SK-N-SH (cell line): ENCODE data around the gene NCBP3. TPM values are rescaled to one million over a fixed set of nuclear protein-coding genes. Genes with fewer than 3 reads are reported as not detected.

Source experiments
- CTCF ChIA-PET: fragments of 300-600, 350-600 bp; formaldehyde crosslinking; extraction: SDS; loops from one replicate; lab custom pipeline; 2021; lab: Yijun Ruan, JAX
- POLR2A ChIA-PET: fragments of 350-600 bp; sonication (Branson Sonifier 250); formaldehyde crosslinking; extraction: SDS; loops from one replicate; lab custom pipeline; 2020; ENCODE audit warnings: antibody characterized with exemption, inconsistent platforms; lab: Yijun Ruan, JAX
- DNase-seq: peaks from one replicate; pipeline ENCODE4 v3.0.0; 2012
- H2AFZ ChIP-seq: fragments of 200-600 bp; sonication (generic); 2 replicates; pipeline ENCODE4 v1.8.1; 2016; ENCODE audit warnings: antibody characterized with exemption, mild to moderate bottlenecking, low read depth
- H3F3A ChIP-seq: fragments of 200-600 bp; sonication (generic); replicated peaks from 2 replicates; pipeline ENCODE3; 2016; ENCODE audit warnings: antibody characterized with exemption, mild to moderate bottlenecking; ENCODE audit not compliant: insufficient read depth
- H3K27ac ChIP-seq, 2 experiments: fragments of 200-500 bp in 1 of 2; fragments of 200-600 bp in 1 of 2; sonication (Bioruptor generic) in 1 of 2; sonication (generic), shearing (Covaris generic) in 1 of 2; 2 replicates each; pipeline versions ENCODE4 v1.5.1 to v1.6.1; 2014 to 2016; ENCODE audit warnings: low read depth in 2 of 2, inconsistent platforms in 1 of 2, low read length in 1 of 2, mild to moderate bottlenecking in 1 of 2, mixed read lengths in 1 of 2
- H3K27me3 ChIP-seq: fragments of 200-600 bp; sonication (generic), shearing (Covaris generic); 2 replicates; pipeline ENCODE4 v1.6.1; 2016; ENCODE audit warnings: mixed run types; ENCODE audit not compliant: insufficient read depth
- H3K36me3 ChIP-seq, 2 experiments: fragments of 200-500 bp in 1 of 2; fragments of 200-600 bp in 1 of 2; sonication (Bioruptor generic) in 1 of 2; sonication (generic) in 1 of 2; replicated peaks in 1 of 2; 2 replicates each; pipeline versions ENCODE3 to v1.5.1; 2014 to 2016; ENCODE audit warnings: low read length in 1 of 2, mild to moderate bottlenecking in 1 of 2; ENCODE audit not compliant: insufficient read depth in 2 of 2, control insufficient read depth in 1 of 2
- H3K4me1 ChIP-seq, 2 experiments: fragments of 200-500 bp in 1 of 2; fragments of 200-600 bp in 1 of 2; sonication (Bioruptor generic) in 1 of 2; sonication (generic), shearing (Covaris generic) in 1 of 2; 2 replicates each; pipeline versions ENCODE4 v1.5.1 to v1.6.1; 2014 to 2016; ENCODE audit warnings: low read depth in 1 of 2, low read length in 1 of 2, mixed run types in 1 of 2; ENCODE audit not compliant: insufficient read depth in 2 of 2, control insufficient read depth in 1 of 2
- H3K4me2 ChIP-seq: fragments of 200-600 bp; sonication (generic), shearing (Covaris generic); 2 replicates; pipeline ENCODE4 v1.6.1; 2017; ENCODE audit warnings: mixed run types
- H3K4me3 ChIP-seq, 2 experiments: fragments of 200-500 bp in 1 of 2; fragments of 200-600 bp in 1 of 2; sonication (Bioruptor generic) in 1 of 2; sonication (generic), shearing (Covaris generic) in 1 of 2; 2 replicates each; pipeline versions ENCODE4 v1.5.1 to v1.8.1; 2014 to 2016; ENCODE audit warnings: low read depth in 2 of 2, inconsistent platforms in 1 of 2, low read length in 1 of 2, mild to moderate bottlenecking in 1 of 2, mixed read lengths in 1 of 2, moderate library complexity in 1 of 2
- H3K79me2 ChIP-seq: fragments of 200-600 bp; sonication (generic); 2 replicates; pipeline ENCODE4 v1.8.1; 2017; ENCODE audit warnings: mild to moderate bottlenecking; ENCODE audit not compliant: insufficient read depth
- H3K9ac ChIP-seq: fragments of 200-600 bp; sonication (generic); 2 replicates; pipeline ENCODE4 v1.6.1; 2017; ENCODE audit warnings: mixed run types
- H3K9me2 ChIP-seq: fragments of 200-600 bp; sonication (generic); 2 replicates; pipeline ENCODE4 v1.6.1; 2017; ENCODE audit warnings: mixed run types
- H3K9me3 ChIP-seq: fragments of 200-600 bp; sonication (generic); 2 replicates; pipeline ENCODE4 v1.6.1; 2017; ENCODE audit warnings: mixed run types, mild to moderate bottlenecking, moderate library complexity
- H4K20me1 ChIP-seq: fragments of 200-600 bp; sonication (generic); 2 replicates; pipeline ENCODE4 v1.6.1; 2017; ENCODE audit warnings: mild to moderate bottlenecking, mixed run types; ENCODE audit not compliant: insufficient read depth
- CTCF ChIP-seq: fragments of 200-600 bp; sonication (generic); IDR thresholded peaks from 2 replicates; pipeline ENCODE4 v1.6.1; 2017; ENCODE audit warnings: antibody characterized with exemption, mild to moderate bottlenecking, moderate library complexity
- ELF1 ChIP-seq: IDR thresholded peaks from 2 replicates; pipeline ENCODE4 v1.4.0; 2012
- GATA2 ChIP-seq: sonication (generic); formaldehyde crosslinking; IDR thresholded peaks from 2 replicates; pipeline ENCODE4 v1.5.0; 2020; ENCODE audit warnings: mild to moderate bottlenecking, missing genetic modification reagents
- JUND ChIP-seq: IDR thresholded peaks from 2 replicates; pipeline ENCODE4 v1.4.0; 2012
- MEF2A ChIP-seq: IDR thresholded peaks from 2 replicates; pipeline ENCODE4 v1.4.0; 2012; ENCODE audit warnings: low read depth, borderline replicate concordance
- NFIC ChIP-seq: IDR thresholded peaks from 2 replicates; pipeline ENCODE4 v1.4.0; 2012; ENCODE audit warnings: borderline replicate concordance
- RCOR1 ChIP-seq: fragments of 150-350 bp; IDR thresholded peaks from 2 replicates; pipeline ENCODE4 v1.6.1; 2017; ENCODE audit warnings: antibody characterized with exemption, low read length
- RFX5 ChIP-seq: IDR thresholded peaks from 2 replicates; pipeline ENCODE4 v1.6.1; 2012; ENCODE audit warnings: mild to moderate bottlenecking, improper control_type of control experiment, low read length
- SMC3 ChIP-seq: IDR thresholded peaks from 2 replicates; pipeline ENCODE4 v1.6.1; 2012; ENCODE audit warnings: low read depth, low read length, improper control_type of control experiment
- TAF1 ChIP-seq: IDR thresholded peaks from 2 replicates; pipeline ENCODE4 v1.6.1; 2012; ENCODE audit warnings: low read depth, mild to moderate bottlenecking, low read length, moderate library complexity, borderline replicate concordance
- TCF12 ChIP-seq: IDR thresholded peaks from 2 replicates; pipeline ENCODE4 v1.4.0; 2012
- TEAD4 ChIP-seq: IDR thresholded peaks from 2 replicates; pipeline ENCODE4 v1.4.0; 2012; ENCODE audit warnings: mild to moderate bottlenecking, borderline replicate concordance; ENCODE audit not compliant: insufficient read depth
- USF1 ChIP-seq: IDR thresholded peaks from 2 replicates; pipeline ENCODE4 v1.4.0; 2012; ENCODE audit warnings: low read depth, borderline replicate concordance
- YY1 ChIP-seq: IDR thresholded peaks from 2 replicates; pipeline ENCODE4 v1.4.0; 2012; ENCODE audit warnings: low read depth, mild to moderate bottlenecking
- ZBTB33 ChIP-seq: IDR thresholded peaks from 2 replicates; pipeline ENCODE4 v1.4.0; 2012; ENCODE audit warnings: low read depth, borderline replicate concordance
- whole genome bisulfite sequencing: methylation state at CpG from one replicate; pipeline ENCODE4 v1.1.6; 2017; ENCODE audit warnings: low lambda C conversion rate; 5-methylcytosine and 5-hydroxymethylcytosine counted together
- polyA plus RNA-seq, 3 experiments: library from polyadenylated mRNA; depleted of rRNA; stranded (reverse); fragments of >200 nt; gene quantifications; 2 replicates each; pipeline ENCODE4 v1.2.3, GENCODE V29; 2012
- TF ChIP-seq, protein P1 (sequence below): fragments of 150-350 bp; IDR thresholded peaks from 2 replicates; pipeline ENCODE4 v1.6.1; 2017; ENCODE audit warnings: antibody characterized with exemption, low read length, low read depth, borderline replicate concordance
- TF ChIP-seq, protein P2 (sequence below): IDR thresholded peaks from 2 replicates; pipeline ENCODE4 v1.6.1; 2012; ENCODE audit warnings: mild to moderate bottlenecking, low read depth, low read length, moderate library complexity

NCBP3 gene
- polyA plus RNA-seq, 1 of the 3 experiments (the other 2 are of a cell fraction), result 6.5 TPM

GRCh38 chr17:3802461-3803307 is 43.4 kb downstream of the NCBP3 start:
- H3K27ac ChIP-seq, result peak overlapping the region in 1 of 2 experiments; percentile 59; a peak in 2 of 4 replicates
- H3K36me3 ChIP-seq, result peaks cover 6 to 12% of the 10 kb centered on the region in 2 experiments
- ChIA-PET POLR2A (no interaction called here), CTCF (interaction anchor here (1.0 kb wide), 1 partner anchor 68 kb away, joined by 3 read pairs; no protein-coding TSS in a partner anchor)
- H3K4me3 ChIP-seq, result no peak overlapping the region
- no peaks in the 10 kb centered on the region for H3K9me2 ChIP-seq
- H3K79me2 ChIP-seq, result no peaks in the 10 kb centered on the region
- H2AFZ ChIP-seq, result no peak overlapping the region
- peaks cover 0 to 11% of the 10 kb centered on the region in 2 experiments; a peak in 1 of 4 replicates for H3K4me1 ChIP-seq
- H3K4me2 ChIP-seq, result peak overlapping the region; percentile 29; the same call in 1 of the 2 replicates
- H3K9me3 ChIP-seq, result no peaks in the 10 kb centered on the region
- H3K9ac ChIP-seq, result no peak overlapping the region
- 79% methylated on average over 16 of the region's 19 CpGs for WGBS
- no peaks in the 10 kb centered on the region for H4K20me1 ChIP-seq
- no peaks in the 10 kb centered on the region for H3K27me3 ChIP-seq
- no peak for DNase-seq
- TF ChIP-seq TCF12 (peak; percentile 42), TEAD4 (no peak), RFX5 (no peak), RCOR1 (no peak)
- H3F3A ChIP-seq, result peaks cover 13% of the 10 kb centered on the region

DNA sequence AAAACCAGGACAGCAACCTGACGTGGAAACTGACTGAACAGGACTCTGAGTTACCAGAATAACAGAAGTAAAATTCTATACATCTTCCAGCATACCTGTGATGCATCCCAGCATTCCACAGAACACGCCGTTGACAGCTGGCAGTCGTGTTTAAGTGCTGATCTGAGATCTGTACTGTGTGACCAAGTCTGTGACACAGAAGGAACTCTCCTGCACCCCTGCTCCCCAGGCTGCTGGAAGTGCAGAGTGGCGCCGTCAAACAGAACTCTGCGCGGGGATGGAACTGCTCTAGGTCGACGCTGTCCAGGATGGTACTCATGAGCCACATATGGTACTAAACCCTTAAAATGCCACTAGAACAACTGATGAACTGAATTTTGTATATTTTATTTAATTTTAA is 44.3 kb downstream of the NCBP3 start:
- POLR2A ChIA-PET, result no interaction called here
- Histone ChIP-seq H3K9ac (no peak overlapping the region), H3K9me3 (no peaks in the 10 kb centered on the region), H3K4me3 (no peak overlapping the region), H2AFZ (no peak overlapping the region), H3K79me2 (no peaks in the 10 kb centered on the region), H3K36me3 (peaks cover 3 to 6% of the 10 kb centered on the region in 2 experiments), H3K27ac (peak overlapping the region in 1 of 2 experiments; percentile 59; a peak in 2 of 4 replicates), H3F3A (peaks cover 13% of the 10 kb centered on the region), H3K4me2 (peak overlapping the region; percentile 29; the same call in 1 of the 2 replicates), H3K9me2 (no peaks in the 10 kb centered on the region), H4K20me1 (no peaks in the 10 kb centered on the region), H3K4me1 (peaks cover 0 to 11% of the 10 kb centered on the region in 2 experiments; a peak in 1 of 4 replicates), H3K27me3 (no peaks in the 10 kb centered on the region)
- no peak for DNase-seq
- CTCF ChIA-PET, result interaction anchor here (1.0 to 1.5 kb wide), 3 partner anchors 9 to 44 kb away, joined by 3 to 5 read pairs (median 4); partner anchors contain the start of gene NCBP3
- no peak for TF ChIP-seq USF1
- TF ChIP-seq RFX5, result no peak
- TF ChIP-seq, protein P1, sequence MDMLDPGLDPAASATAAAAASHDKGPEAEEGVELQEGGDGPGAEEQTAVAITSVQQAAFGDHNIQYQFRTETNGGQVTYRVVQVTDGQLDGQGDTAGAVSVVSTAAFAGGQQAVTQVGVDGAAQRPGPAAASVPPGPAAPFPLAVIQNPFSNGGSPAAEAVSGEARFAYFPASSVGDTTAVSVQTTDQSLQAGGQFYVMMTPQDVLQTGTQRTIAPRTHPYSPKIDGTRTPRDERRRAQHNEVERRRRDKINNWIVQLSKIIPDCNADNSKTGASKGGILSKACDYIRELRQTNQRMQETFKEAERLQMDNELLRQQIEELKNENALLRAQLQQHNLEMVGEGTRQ, result no peak
- no peak for TF ChIP-seq ELF1
- no peak for TF ChIP-seq SMC3
- TF ChIP-seq ZBTB33, result no peak
- TF ChIP-seq TAF1, result no peak
- TF ChIP-seq MEF2A, result no peak
- TF ChIP-seq TCF12, result no peak
- TF ChIP-seq, protein P2, sequence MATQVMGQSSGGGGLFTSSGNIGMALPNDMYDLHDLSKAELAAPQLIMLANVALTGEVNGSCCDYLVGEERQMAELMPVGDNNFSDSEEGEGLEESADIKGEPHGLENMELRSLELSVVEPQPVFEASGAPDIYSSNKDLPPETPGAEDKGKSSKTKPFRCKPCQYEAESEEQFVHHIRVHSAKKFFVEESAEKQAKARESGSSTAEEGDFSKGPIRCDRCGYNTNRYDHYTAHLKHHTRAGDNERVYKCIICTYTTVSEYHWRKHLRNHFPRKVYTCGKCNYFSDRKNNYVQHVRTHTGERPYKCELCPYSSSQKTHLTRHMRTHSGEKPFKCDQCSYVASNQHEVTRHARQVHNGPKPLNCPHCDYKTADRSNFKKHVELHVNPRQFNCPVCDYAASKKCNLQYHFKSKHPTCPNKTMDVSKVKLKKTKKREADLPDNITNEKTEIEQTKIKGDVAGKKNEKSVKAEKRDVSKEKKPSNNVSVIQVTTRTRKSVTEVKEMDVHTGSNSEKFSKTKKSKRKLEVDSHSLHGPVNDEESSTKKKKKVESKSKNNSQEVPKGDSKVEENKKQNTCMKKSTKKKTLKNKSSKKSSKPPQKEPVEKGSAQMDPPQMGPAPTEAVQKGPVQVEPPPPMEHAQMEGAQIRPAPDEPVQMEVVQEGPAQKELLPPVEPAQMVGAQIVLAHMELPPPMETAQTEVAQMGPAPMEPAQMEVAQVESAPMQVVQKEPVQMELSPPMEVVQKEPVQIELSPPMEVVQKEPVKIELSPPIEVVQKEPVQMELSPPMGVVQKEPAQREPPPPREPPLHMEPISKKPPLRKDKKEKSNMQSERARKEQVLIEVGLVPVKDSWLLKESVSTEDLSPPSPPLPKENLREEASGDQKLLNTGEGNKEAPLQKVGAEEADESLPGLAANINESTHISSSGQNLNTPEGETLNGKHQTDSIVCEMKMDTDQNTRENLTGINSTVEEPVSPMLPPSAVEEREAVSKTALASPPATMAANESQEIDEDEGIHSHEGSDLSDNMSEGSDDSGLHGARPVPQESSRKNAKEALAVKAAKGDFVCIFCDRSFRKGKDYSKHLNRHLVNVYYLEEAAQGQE, result no peak
- TF ChIP-seq JUND, result no peak
- TF ChIP-seq CTCF, result no peak
- no peak for TF ChIP-seq NFIC
- TF ChIP-seq YY1, result no peak
- TF ChIP-seq GATA2, result no peak
- 93% methylated on average over 10 of the region's 10 CpGs for WGBS
